ENCODE results near the gene MTARC2.

The MTARC2 gene

GRCh38 chr1:220764757-220765156 lies 16.6 kb downstream of the MTARC2 start:
- no peak overlapping the region for H3K4me3 ChIP-seq (replicated peaks; ENCODE audit: low read depth, low read length)
- TF ChIP-seq CTCF (IDR thresholded peaks at IDR 0.05; ENCODE audit: low read depth, low read length, missing control alignments): no peak
- no peak for DNase-seq (ENCODE audit: extremely low read depth, low read depth)

GRCh38 chr1:220767312-220768125 lies 19.4 kb downstream of the MTARC2 start:
- TF ChIP-seq CTCF (IDR thresholded peaks at IDR 0.05; ENCODE audit: low read depth, low read length, missing control alignments): no peak
- no peak for DNase-seq (ENCODE audit: extremely low read depth, low read depth)
- no peak overlapping the region for H3K4me3 ChIP-seq (replicated peaks; ENCODE audit: low read depth, low read length)

GRCh38 chr1:220768126-220768601 lies 20.0 kb downstream of the MTARC2 start:
- DNase-seq (ENCODE audit: extremely low read depth, low read depth): no peak
- no peak overlapping the region for H3K4me3 ChIP-seq (replicated peaks; ENCODE audit: low read depth, low read length)
- no peak for TF ChIP-seq CTCF (IDR thresholded peaks at IDR 0.05; ENCODE audit: low read depth, low read length, missing control alignments)

GRCh38 chr1:220769205-220769604 lies 21.1 kb downstream of the MTARC2 start:
- no peak for TF ChIP-seq CTCF (IDR thresholded peaks at IDR 0.05; ENCODE audit: low read depth, low read length, missing control alignments)
- H3K4me3 ChIP-seq (replicated peaks; ENCODE audit: low read depth, low read length): no peak overlapping the region
- no peak for DNase-seq (ENCODE audit: extremely low read depth, low read depth)

GRCh38 chr1:220770245-220770913 lies 22.3 kb downstream of the MTARC2 start:
- no peak for TF ChIP-seq CTCF (IDR thresholded peaks at IDR 0.05; ENCODE audit: low read depth, low read length, missing control alignments)
- H3K4me3 ChIP-seq (replicated peaks; ENCODE audit: low read depth, low read length): no peak overlapping the region
- no peak for DNase-seq (ENCODE audit: extremely low read depth, low read depth)

GRCh38 chr1:220772846-220773245 lies 24.7 kb downstream of the MTARC2 start:
- no peak for TF ChIP-seq CTCF (IDR thresholded peaks at IDR 0.05; ENCODE audit: low read depth, low read length, missing control alignments)

More at GRCh38 chr1:220772846-220773245, 24.7 kb downstream of the MTARC2 start:
- DNase-seq (ENCODE audit: extremely low read depth, low read depth): no peak
- no peak overlapping the region for H3K4me3 ChIP-seq (replicated peaks; ENCODE audit: low read depth, low read length)

Measured in HFF-Myc (cell line).